HFFc6 (cell line): ENCODE measurements around the gene CCDC40. TPM values are rescaled to one million over a fixed set of nuclear protein-coding genes. Genes with fewer than 3 reads are reported as not detected.

ENCODE experiments used
- DNase-seq: peaks from one replicate; pipeline ENCODE4 v3.0.0-alpha.2; 2018
- H3K27ac Mint-ChIP-seq: 2 replicates; pipeline ENCODE4 v1.8.0; 2020; ENCODE audit warnings: mild to moderate bottlenecking, mixed read lengths
- H3K27me3 Mint-ChIP-seq: 2 replicates; pipeline ENCODE4 v1.8.0; 2021; ENCODE audit warnings: mild to moderate bottlenecking, moderate library complexity, mixed read lengths; ENCODE audit not compliant: insufficient read depth
- H3K36me3 Mint-ChIP-seq: 2 replicates; pipeline ENCODE4 v1.8.0; 2021; ENCODE audit warnings: low read depth, mixed read lengths
- H3K4me1 Mint-ChIP-seq: 2 replicates; pipeline ENCODE4 v1.8.0; 2020; ENCODE audit warnings: low read depth, mixed read lengths
- H3K4me3 Mint-ChIP-seq: 2 replicates; pipeline ENCODE4 v1.8.0; 2020; ENCODE audit warnings: mild to moderate bottlenecking, moderate library complexity, mixed read lengths
- H3K9me3 Mint-ChIP-seq: 2 replicates; pipeline ENCODE4 v1.8.0; 2020; ENCODE audit warnings: mild to moderate bottlenecking, mixed read lengths
- CTCF ChIP-seq: fragments of 200-600 bp; sonication (generic); IDR thresholded peaks from 2 replicates; pipeline ENCODE4 v1.5.0; 2021; ENCODE audit warnings: antibody characterized with exemption, mild to moderate bottlenecking
- total RNA-seq, 6 experiments: library from RNA; stranded (reverse); fragmentation: NEBNext Ultra II Directional; extraction: Animal tissue kit (Norgen Biotek cat#: 25700); gene quantifications; 2 replicates in 1 of 6; 3 replicates in 5 of 6; pipeline ENCODE4 v1.2.3, GENCODE V29; 2021

CCDC40 gene
- total RNA-seq, 6 experiments from 2014 or later = 1.7 to 3.2 (median 2.1) TPM

GRCh38 chr17:80028030-80028429 is 8.4 kb upstream of the CCDC40 start:
- no peak for TF ChIP-seq CTCF
- peaks cover 22% of the 10 kb centered on the region for H3K4me1 Mint-ChIP-seq
- H3K27me3 Mint-ChIP-seq = peaks cover 3% of the 10 kb centered on the region; the same call in 1 of the 2 replicates
- no peaks in the 10 kb centered on the region for H3K36me3 Mint-ChIP-seq
- no peak overlapping the region for H3K27ac Mint-ChIP-seq
- no peak overlapping the region for H3K4me3 Mint-ChIP-seq
- DNase-seq = no peak
- no peaks in the 10 kb centered on the region for H3K9me3 Mint-ChIP-seq

GRCh38 chr17:80029258-80029974 is 7.0 kb upstream of the CCDC40 start:
- Mint-ChIP-seq H3K27ac (peak overlapping the region; percentile 56; the same call in 1 of the 2 replicates), H3K9me3 (no peaks in the 10 kb centered on the region), H3K27me3 (peaks cover 3% of the 10 kb centered on the region; the same call in 1 of the 2 replicates), H3K4me1 (peaks cover 27% of the 10 kb centered on the region), H3K4me3 (peak overlapping the region; percentile 69), H3K36me3 (no peaks in the 10 kb centered on the region)
- no peak for TF ChIP-seq CTCF
- peak; percentile 46 for DNase-seq

GRCh38 chr17:80030730-80031410 is 5.6 kb upstream of the CCDC40 start:
- H3K4me1 Mint-ChIP-seq = peaks cover 34% of the 10 kb centered on the region
- H3K36me3 Mint-ChIP-seq = no peaks in the 10 kb centered on the region
- H3K27ac Mint-ChIP-seq = no peak overlapping the region
- H3K27me3 Mint-ChIP-seq = peaks cover 3% of the 10 kb centered on the region; the same call in 1 of the 2 replicates
- H3K4me3 Mint-ChIP-seq = no peak overlapping the region
- no peak for DNase-seq
- H3K9me3 Mint-ChIP-seq = no peaks in the 10 kb centered on the region
- TF ChIP-seq CTCF = no peak

GRCh38 chr17:80031691-80032430 is 4.6 kb upstream of the CCDC40 start:
- H3K9me3 Mint-ChIP-seq = no peaks in the 10 kb centered on the region
- H3K4me3 Mint-ChIP-seq = no peak overlapping the region
- peaks cover 4% of the 10 kb centered on the region; the same call in 1 of the 2 replicates for H3K27me3 Mint-ChIP-seq
- H3K4me1 Mint-ChIP-seq = peaks cover 34% of the 10 kb centered on the region
- no peaks in the 10 kb centered on the region for H3K36me3 Mint-ChIP-seq
- TF ChIP-seq CTCF = no peak
- H3K27ac Mint-ChIP-seq = no peak overlapping the region
- no peak for DNase-seq

GRCh38 chr17:80032614-80033171 is 3.7 kb upstream of the CCDC40 start:
- H3K9me3 Mint-ChIP-seq = no peaks in the 10 kb centered on the region
- H3K36me3 Mint-ChIP-seq = no peaks in the 10 kb centered on the region
- H3K27ac Mint-ChIP-seq = no peak overlapping the region
- H3K4me1 Mint-ChIP-seq = peaks cover 39% of the 10 kb centered on the region
- peaks cover 4% of the 10 kb centered on the region; the same call in 1 of the 2 replicates for H3K27me3 Mint-ChIP-seq
- DNase-seq = no peak
- TF ChIP-seq CTCF = no peak
- no peak overlapping the region for H3K4me3 Mint-ChIP-seq
